HepG2 (cell line): ENCODE data around the gene GNG7. TPM values are rescaled to one million over a fixed set of nuclear protein-coding genes. Genes with fewer than 3 reads are reported as not detected.
"Not testable (repeated sequence)": the region's sequence is repeated elsewhere in the genome, so short reads cannot be mapped to it uniquely, and the experiment has no call there.

Source experiments
- ATAC-seq: fragments of 200-7000 bp; cut with Tn5 transposase; 3 replicates; pipeline ENCODE4 v1.9.1; 2020; ENCODE audit warnings: mild to moderate bottlenecking, moderate library complexity
- BruUV-seq: library from RNA; stranded (reverse); fragments of 400-500 nt; replicated peaks from 2 replicates; lab custom pipeline; 2021; lab: Mats Ljungman, UMichigan
- CTCF ChIA-PET: fragments of 300-600 bp; formaldehyde crosslinking; extraction: SDS; loops from one replicate; lab custom pipeline; 2021; ENCODE audit warnings: low total read pairs, inconsistent platforms, low intra/inter-chr PET ratio; lab: Yijun Ruan, JAX
- POLR2A ChIA-PET: fragments of 350-600 bp; sonication (Branson Sonifier 250); formaldehyde crosslinking; loops from one replicate; lab custom pipeline; 2020; ENCODE audit warnings: antibody characterized with exemption, inconsistent platforms; lab: Yijun Ruan, JAX
- DNase-seq: peaks from one replicate; pipeline ENCODE4 v3.0.0-alpha.2; 2015; ENCODE audit warnings: low spot score
- FAIRE-seq: peaks from 3 replicates; lab custom pipeline; 2011; peaks lifted over from hg19 to GRCh38; lab: Jason Lieb, UNC
- H2AFZ ChIP-seq: one replicate; pipeline ENCODE4 v1.6.1; 2011; ENCODE audit warnings: low read length, inconsistent platforms
- H3K27ac ChIP-seq: fragments of 300-600 bp; 3 replicates; pipeline ENCODE4 v1.8.0; 2011; ENCODE audit warnings: mixed run types, mild to moderate bottlenecking, mixed read lengths, low read length, inconsistent platforms; ENCODE audit not compliant: insufficient read depth; ENCODE audit errors: extremely low read length
- H3K27me3 ChIP-seq, 2 experiments: fragments of 200-600 bp in 1 of 2; 2 replicates in 1 of 2; 3 replicates in 1 of 2; pipeline versions ENCODE4 v1.6.0 to v1.8.0; 2011; ENCODE audit warnings: low read length in 2 of 2, mild to moderate bottlenecking in 2 of 2, moderate library complexity in 2 of 2, inconsistent platforms in 1 of 2; ENCODE audit not compliant: insufficient read depth in 2 of 2, control insufficient read depth in 1 of 2
- H3K36me3 ChIP-seq, 2 experiments: fragments of 200-600 bp in 1 of 2; replicated peaks in 1 of 2; 2 replicates in 1 of 2; 3 replicates in 1 of 2; pipeline versions ENCODE4 v1.5.1 to v1.8.0; 2011; ENCODE audit warnings: low read length in 2 of 2, inconsistent platforms in 1 of 2; ENCODE audit not compliant: insufficient read depth in 2 of 2, control insufficient read depth in 1 of 2
- H3K4me1 ChIP-seq: 2 replicates; pipeline ENCODE4 v1.5.1; 2012; ENCODE audit warnings: low read length, inconsistent platforms; ENCODE audit not compliant: insufficient read depth
- H3K4me2 ChIP-seq: 2 replicates; pipeline ENCODE4 v1.6.0; 2011; ENCODE audit warnings: low read depth, low read length, inconsistent platforms
- H3K4me3 ChIP-seq, 3 experiments: fragments of 200-600 bp in 1 of 3; sonication (generic), shearing (Covaris generic) in 1 of 3; replicated peaks in 1 of 3; 2 replicates each; pipeline ENCODE4 v1.5.1; 2011 to 2016; ENCODE audit warnings: low read length in 3 of 3, inconsistent platforms in 2 of 3, low read depth in 2 of 3, mild to moderate bottlenecking in 2 of 3, control low read depth in 1 of 3, mixed read lengths in 1 of 3; ENCODE audit not compliant: insufficient read depth in 1 of 3
- H3K79me2 ChIP-seq: one replicate; pipeline ENCODE4 v1.6.1; 2011; ENCODE audit warnings: low read length, inconsistent platforms; ENCODE audit not compliant: insufficient read depth
- H3K9ac ChIP-seq: 2 replicates; pipeline ENCODE4 v1.6.0; 2011; ENCODE audit warnings: mild to moderate bottlenecking, low read depth, low read length, inconsistent platforms; ENCODE audit not compliant: insufficient read depth
- H3K9me3 ChIP-seq: 2 replicates; pipeline ENCODE4 v1.5.1; 2012; ENCODE audit warnings: mild to moderate bottlenecking, low read length
- H4K20me1 ChIP-seq: 2 replicates; pipeline ENCODE4 v1.6.0; 2011; ENCODE audit warnings: inconsistent platforms, mild to moderate bottlenecking, low read length, moderate library complexity; ENCODE audit not compliant: insufficient read depth
- LCORL ChIP-seq, 2 experiments: fragments of 450-650 bp in 1 of 2; sonication (generic) in 1 of 2; formaldehyde crosslinking in 1 of 2; IDR thresholded peaks; 2 replicates each; pipeline versions ENCODE4 v1.5.0 to v1.6.1; 2017 to 2020; ENCODE audit warnings: antibody characterized with exemption in 1 of 2, missing genetic modification reagents in 1 of 2
- ZSCAN12 ChIP-seq: sonication (generic); formaldehyde crosslinking; IDR thresholded peaks from 2 replicates; pipeline ENCODE4 v1.9.0; 2021; ENCODE audit warnings: mild to moderate bottlenecking, missing genetic modification reagents
- WGBS: methylation state at CpG from one replicate; pipeline ENCODE4 v1.1.6; 2017; ENCODE audit warnings: low lambda C conversion rate; 5-methylcytosine and 5-hydroxymethylcytosine counted together
- in situ Hi-C: cut with HindIII; loops from 2 replicates; pipeline ENCODE4 v1.10.0; 2017; ENCODE audit warnings: low pct_unique_long_range_greater_than_20kb; ENCODE audit not compliant: extremely low pct_ligation_motif_present
- intact Hi-C: fragments of 100-400 bp; cut with micrococcal nuclease; formaldehyde crosslinking; loops from one replicate; pipeline ENCODE4 v1.10.0; 2022; ENCODE audit not compliant: unreplicated experiment
- polyA plus RNA-seq, 8 experiments: library from polyadenylated mRNA; depleted of rRNA in 3 of 8; stranded (reverse) in 7 of 8; unstranded in 1 of 8; fragments of >200 nt; fragmentation: Illumina TruSeq in 4 of 8; extraction: Trizol in 4 of 8; gene quantifications; 2 replicates each; pipeline versions ENCODE4 v1.2.1 to v1.2.3, GENCODE V29; 2011 to 2016; ENCODE audit warnings: low read depth in 4 of 8, missing spikeins in 1 of 8, mixed read lengths in 1 of 8; ENCODE audit not compliant: insufficient read depth in 1 of 8
- total RNA-seq, 5 experiments: library from RNA; depleted of rRNA; stranded (reverse); fragments of >200 nt; fragmentation: Illumina TruSeq; extraction: Trizol; gene quantifications; 2 replicates each; pipeline ENCODE4 v1.2.3, GENCODE V29; 2016; ENCODE audit warnings: low read depth in 1 of 5

The GNG7 gene
- total and polyA plus RNA-seq, 2 of the 13 experiments (the other 11 are each of a cell fraction or from before 2014, with no cell fraction given) = 1.4 to 3.3 TPM

DNA sequence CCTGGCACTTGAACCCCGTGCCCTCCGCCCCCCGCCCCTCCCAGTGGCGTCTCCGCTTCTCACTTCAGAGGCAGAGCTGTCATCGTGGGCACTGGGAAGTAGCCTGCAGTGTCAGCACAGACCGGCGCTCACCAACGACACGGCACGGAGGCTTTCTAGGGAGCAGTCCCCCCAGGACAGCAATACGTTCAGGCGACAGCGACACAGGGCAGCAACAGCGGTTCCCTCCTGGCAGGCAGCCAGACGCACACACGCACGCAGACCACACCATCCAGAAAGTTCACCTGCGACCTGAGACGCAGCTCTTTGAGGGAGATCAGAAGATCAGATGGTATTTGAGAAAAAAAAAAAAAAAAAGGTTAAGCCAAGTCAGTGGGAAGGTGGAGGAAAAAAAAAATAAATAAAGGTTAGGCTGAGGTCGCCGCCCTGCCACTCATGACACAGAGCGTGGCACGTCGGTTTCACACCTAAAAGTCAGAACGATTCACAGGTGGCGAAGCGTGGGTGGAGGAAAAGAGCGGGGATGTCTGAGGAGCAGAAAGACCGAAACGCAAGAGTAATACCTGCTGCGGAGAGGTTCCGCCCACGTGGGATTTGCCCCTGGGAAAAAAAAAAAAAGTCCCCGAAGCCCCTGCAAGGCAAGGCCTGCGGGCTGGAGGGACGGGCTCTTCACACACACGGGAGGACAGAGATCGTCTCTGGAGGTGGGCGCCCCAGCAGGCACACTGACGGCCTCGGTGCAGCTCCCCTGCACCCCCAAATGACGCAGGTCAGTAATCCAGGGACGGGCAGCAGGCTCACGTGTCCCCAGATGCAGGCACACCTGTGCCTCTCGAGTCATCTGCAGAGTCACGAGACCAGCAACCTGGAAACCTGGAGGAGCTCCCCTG is 94.5 kb downstream of the GNG7 start:
- H3K27me3 ChIP-seq = no peaks in the 10 kb centered on the region; a peak in 1 of 5 replicates
- 78% methylated on average over 41 of the region's 47 CpGs for WGBS
- in situ Hi-C loops = no loop called here

DNA sequence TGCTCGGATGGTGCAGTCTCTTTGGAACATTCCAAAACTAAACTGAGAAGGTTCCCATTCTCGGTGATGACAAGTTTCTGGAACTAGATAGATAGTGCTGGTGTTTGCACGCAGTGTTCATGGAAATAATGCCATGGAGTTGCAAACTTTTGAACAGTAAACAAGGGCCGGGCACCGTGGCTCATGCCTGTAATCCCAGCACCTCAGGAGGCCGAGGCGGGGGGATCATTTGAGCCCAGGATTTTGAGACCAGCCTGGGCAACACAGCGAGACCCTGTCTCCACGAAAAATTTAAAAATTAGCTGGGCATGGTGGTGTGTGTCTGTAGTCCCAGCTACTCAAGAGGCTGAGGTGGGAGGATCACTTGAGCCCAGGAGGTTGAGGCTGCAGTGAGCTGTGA is 95.7 kb downstream of the GNG7 start:
- DNase-seq, in situ Hi-C loops, FAIRE-seq, H3K79me2 ChIP-seq, H3K4me3 ChIP-seq, H3K27ac ChIP-seq, H4K20me1 ChIP-seq, ATAC-seq, H3K36me3 ChIP-seq, intact Hi-C loops, BruUV-seq, CTCF ChIA-PET, H2AFZ ChIP-seq, H3K27me3 ChIP-seq, H3K9ac ChIP-seq, H3K9me3 ChIP-seq, H3K4me2 ChIP-seq: not testable (repeated sequence)
- POLR2A ChIA-PET = interaction anchor here (0.8 to 1.9 kb wide), 2 partner anchors 30 to 130 kb away, joined by 3 read pairs; no protein-coding TSS in a partner anchor
- H3K4me1 ChIP-seq = peaks cover 22% of the 10 kb centered on the region
- 92% methylated on average over 9 of the region's 9 CpGs for WGBS

More for the DNA sequence above, 94.5 kb downstream of the GNG7 start:
- Histone ChIP-seq H3K9me3 (no peaks in the 10 kb centered on the region), H3K4me3 (no peak overlapping the region), H3K36me3 (no peaks in the 10 kb centered on the region), H3K9ac (no peak overlapping the region), H3K27ac (no peak overlapping the region), H2AFZ (no peak overlapping the region), H3K4me2 (no peak overlapping the region), H3K4me1 (peaks cover 10% of the 10 kb centered on the region; the same call in 1 of the 2 replicates)
- intact Hi-C loops = no loop called here
- ATAC-seq (no peak), DNase-seq (no peak)
- ChIA-PET CTCF (no interaction called here), POLR2A (interaction anchor here (0.8 to 1.9 kb wide), 2 partner anchors 29 to 131 kb away, joined by 3 read pairs; no protein-coding TSS in a partner anchor)
- no TSS peak for BruUV-seq
- TF ChIP-seq ZSCAN12 (CRISPR knock-in tag) (no peak), LCORL (IDR thresholded peaks at IDR 0.05) (peak; percentile 10; the same call in 1 of the 2 replicates), LCORL (CRISPR knock-in tag; IDR thresholded peaks at IDR 0.05) (no peak)
- TF ChIP-seq, all 625 proteins: peak for 1
- FAIRE-seq = no peak
- Histone ChIP-seq H4K20me1 (no peaks in the 10 kb centered on the region), H3K79me2 (no peaks in the 10 kb centered on the region)
